Gastrocnemius medialis (tissue), 4 donors: Measurements from ENCODE around the gene NEK9. TPM values are rescaled to one million over a fixed set of nuclear protein-coding genes. Genes with fewer than 3 reads are reported as not detected.

ENCODE experiments used
- ATAC-seq, 2 donors: fragments of 150-250 bp; one replicate each; pipeline ENCODE4 v1.9.1; 2016
- DNase-seq, 2 donors: peaks; one replicate each; pipeline ENCODE4 v3.0.0-alpha.2; 2019
- H3K27ac ChIP-seq, 4 donors: fragments of 200-600 bp; sonication (generic); 1 replicate in 1 of 4; 2 replicates in 3 of 4; pipeline ENCODE4 v1.5.1; 2016 to 2018; ENCODE audit warnings: mild to moderate bottlenecking in 2 of 4, moderate library complexity in 1 of 4
- H3K27me3 ChIP-seq, 3 donors: fragments of 200-600 bp; sonication (generic) in 2 of 3; 1 replicate in 1 of 3; 2 replicates in 2 of 3; pipeline versions ENCODE4 v1.5.1 to v1.6.0; 2016 to 2019; ENCODE audit warnings: mild to moderate bottlenecking in 1 of 3, moderate library complexity in 1 of 3
- H3K36me3 ChIP-seq, 2 donors: fragments of 200-600 bp; sonication (generic) in 1 of 2; one replicate each; pipeline ENCODE4 v1.5.1; 2017 to 2018
- H3K4me1 ChIP-seq, 2 donors: fragments of 200-600 bp; sonication (generic) in 1 of 2; one replicate each; pipeline ENCODE4 v1.5.1; 2016 to 2017; ENCODE audit warnings: mild to moderate bottlenecking in 2 of 2
- H3K4me3 ChIP-seq, 4 donors: fragments of 200-600 bp; sonication (generic) in 3 of 4; 1 replicate in 1 of 4; 2 replicates in 3 of 4; pipeline ENCODE4 v1.5.1; 2016 to 2019; ENCODE audit warnings: mild to moderate bottlenecking in 2 of 4
- H3K9me3 ChIP-seq, 3 donors: fragments of 200-600 bp; sonication (generic) in 2 of 3; 1 replicate in 1 of 3; 2 replicates in 2 of 3; pipeline ENCODE4 v1.5.1; 2016 to 2019
- POLR2A ChIP-seq, 2 donors: fragments of 450-650 bp; IDR thresholded peaks; one replicate each; pipeline ENCODE4 v1.6.1; 2017; ENCODE audit warnings: antibody characterized with exemption in 2 of 2, mild to moderate bottlenecking in 2 of 2, moderate library complexity in 2 of 2
- in situ Hi-C, 4 donors: fragments of 200-750 bp; cut with MboI; loops; one replicate each; pipeline versions ENCODE4 v1.15.0 to v1.8.0; 2017; ENCODE audit warnings: low sequenced_read_pairs in 4 of 4
- intact Hi-C: fragments of 100-400 bp; cut with DNase I; formaldehyde crosslinking; loops from one replicate; pipeline ENCODE4 v1.15.1; 2023; ENCODE audit warnings: low total_unique reads
- total RNA-seq, 4 donors: library from RNA; depleted of rRNA; stranded (reverse); fragments of >200 nt; gene quantifications; one replicate each; pipeline versions ENCODE4 v1.1.0 to v1.2.3, GENCODE V29; 2016
- TF ChIP-seq, protein P1 (sequence below), 5 experiments: fragments of 450-650 bp in 3 of 5; fragments of 200-600 bp in 2 of 5; sonication (generic) in 2 of 5; IDR thresholded peaks in 4 of 5; conservative IDR thresholded peaks in 1 of 5; 1 replicate in 4 of 5; 2 replicates in 1 of 5; pipeline ENCODE4 v1.5.1; 2016 to 2019; ENCODE audit warnings: antibody characterized with exemption in 5 of 5, mild to moderate bottlenecking in 3 of 5, moderate library complexity in 3 of 5

Gene NEK9
- total RNA-seq, 4 donors from 2014 or later, result 36.3 to 93.2 (median 42.6) TPM

DNA sequence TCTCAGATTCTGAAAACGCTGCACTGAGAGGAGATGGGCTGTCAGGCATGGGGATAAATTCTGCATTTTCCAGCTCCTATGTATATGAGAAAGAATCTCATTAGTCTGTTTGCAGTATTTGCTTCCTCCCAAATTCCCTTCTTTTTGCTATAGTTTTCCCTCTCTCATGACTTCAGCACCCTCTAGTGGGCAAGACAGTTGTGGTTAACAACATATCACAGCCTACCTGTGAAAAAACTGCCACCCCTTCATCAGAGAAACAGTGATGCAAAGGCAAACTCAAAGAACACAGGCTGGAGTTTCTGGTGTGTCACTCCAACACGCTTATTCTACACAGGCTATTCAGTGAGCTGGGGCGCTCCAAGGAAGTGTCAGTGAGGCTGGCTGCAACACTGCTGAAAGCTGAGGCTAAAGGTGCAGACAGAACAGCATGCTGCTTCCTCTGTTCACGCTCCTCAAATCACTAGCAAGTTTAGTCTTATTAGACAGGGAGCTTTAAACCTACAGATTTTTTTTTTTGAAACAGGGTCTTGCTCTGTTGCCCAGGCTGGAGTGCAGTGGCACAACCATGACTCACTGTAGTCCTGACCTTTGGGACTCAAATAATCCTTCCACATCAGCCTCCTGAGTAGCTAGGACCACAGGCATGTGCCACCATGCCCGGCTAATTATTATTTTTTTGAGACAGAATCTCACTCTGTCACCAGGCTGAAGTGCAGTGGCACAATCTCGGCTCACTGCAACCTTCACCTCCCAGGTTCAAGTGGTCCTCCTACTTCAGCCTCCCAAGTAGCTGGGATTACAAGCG is 38.1 kb downstream of the NEK9 start:
- TF ChIP-seq, protein P1, sequence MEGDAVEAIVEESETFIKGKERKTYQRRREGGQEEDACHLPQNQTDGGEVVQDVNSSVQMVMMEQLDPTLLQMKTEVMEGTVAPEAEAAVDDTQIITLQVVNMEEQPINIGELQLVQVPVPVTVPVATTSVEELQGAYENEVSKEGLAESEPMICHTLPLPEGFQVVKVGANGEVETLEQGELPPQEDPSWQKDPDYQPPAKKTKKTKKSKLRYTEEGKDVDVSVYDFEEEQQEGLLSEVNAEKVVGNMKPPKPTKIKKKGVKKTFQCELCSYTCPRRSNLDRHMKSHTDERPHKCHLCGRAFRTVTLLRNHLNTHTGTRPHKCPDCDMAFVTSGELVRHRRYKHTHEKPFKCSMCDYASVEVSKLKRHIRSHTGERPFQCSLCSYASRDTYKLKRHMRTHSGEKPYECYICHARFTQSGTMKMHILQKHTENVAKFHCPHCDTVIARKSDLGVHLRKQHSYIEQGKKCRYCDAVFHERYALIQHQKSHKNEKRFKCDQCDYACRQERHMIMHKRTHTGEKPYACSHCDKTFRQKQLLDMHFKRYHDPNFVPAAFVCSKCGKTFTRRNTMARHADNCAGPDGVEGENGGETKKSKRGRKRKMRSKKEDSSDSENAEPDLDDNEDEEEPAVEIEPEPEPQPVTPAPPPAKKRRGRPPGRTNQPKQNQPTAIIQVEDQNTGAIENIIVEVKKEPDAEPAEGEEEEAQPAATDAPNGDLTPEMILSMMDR (IDR thresholded peaks at IDR 0.05 in 4 of 5, conservative IDR thresholded peaks at IDR 0.05 in 1 of 5), result peak; percentile 72 to 83 (median 77)
- no peak for TF ChIP-seq POLR2A (IDR thresholded peaks at IDR 0.05)
- H3K27ac ChIP-seq, result no peak overlapping the region
- ATAC-seq (peak; percentile 44 to 58), DNase-seq (peak in 1 of 2 donors; percentile 9)
- H3K27me3 ChIP-seq, result no peaks in the 10 kb centered on the region
- H3K36me3 ChIP-seq, result peaks cover 0 to 75% of the 10 kb centered on the region in 2 donors
- no peaks in the 10 kb centered on the region for H3K9me3 ChIP-seq
- intact Hi-C loops, result loop anchor here (2.0 to 5.0 kb wide), 3 partner anchors 41 to 174 kb away; partner anchors contain the start of gene EIF2B2
- in situ Hi-C loops, result loop anchor here (10.0 to 25.0 kb wide), 2 partner anchors 151 to 174 kb away; no protein-coding TSS in a partner anchor
- peaks cover 0 to 13% of the 10 kb centered on the region in 2 donors for H3K4me1 ChIP-seq
- no peak overlapping the region for H3K4me3 ChIP-seq

DNA sequence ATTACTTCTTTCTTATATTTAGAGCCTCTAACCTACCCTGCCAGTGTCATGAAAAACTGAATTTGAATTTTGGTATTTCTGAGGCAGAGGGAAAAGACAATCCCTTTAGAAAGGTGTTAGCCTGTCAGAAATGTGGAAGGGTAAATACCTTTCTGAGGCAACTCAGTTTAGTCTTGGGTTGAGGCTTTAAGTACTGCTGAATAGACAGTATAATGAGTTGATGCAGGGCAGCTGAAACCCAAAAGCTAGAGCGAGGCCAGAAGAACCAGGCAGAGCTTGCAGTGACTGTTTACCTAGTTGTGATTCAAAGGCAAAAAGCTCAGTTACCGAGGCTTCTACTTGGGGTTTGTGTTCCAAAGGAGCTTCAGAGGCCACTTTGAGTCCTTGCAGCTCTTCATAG is 38.7 kb downstream of the NEK9 start:
- no peak overlapping the region for H3K4me3 ChIP-seq
- H3K27me3 ChIP-seq, result no peaks in the 10 kb centered on the region
- no peak for TF ChIP-seq POLR2A (IDR thresholded peaks at IDR 0.05)
- TF ChIP-seq, protein P1 (IDR thresholded peaks at IDR 0.05 in 4 of 5, conservative IDR thresholded peaks at IDR 0.05 in 1 of 5), result no peak
- H3K36me3 ChIP-seq, result peaks cover 0 to 77% of the 10 kb centered on the region in 2 donors
- in situ Hi-C loops (loop anchor here (10.0 to 25.0 kb wide), 2 partner anchors 151 to 173 kb away; no protein-coding TSS in a partner anchor), intact Hi-C loops (loop anchor here (2.0 to 5.0 kb wide), 3 partner anchors 41 to 173 kb away; partner anchors contain the start of gene EIF2B2)
- ATAC-seq (no peak), DNase-seq (no peak)
- peaks cover 0 to 13% of the 10 kb centered on the region in 2 donors for H3K4me1 ChIP-seq
- no peaks in the 10 kb centered on the region for H3K9me3 ChIP-seq
- no peak overlapping the region for H3K27ac ChIP-seq

DNA sequence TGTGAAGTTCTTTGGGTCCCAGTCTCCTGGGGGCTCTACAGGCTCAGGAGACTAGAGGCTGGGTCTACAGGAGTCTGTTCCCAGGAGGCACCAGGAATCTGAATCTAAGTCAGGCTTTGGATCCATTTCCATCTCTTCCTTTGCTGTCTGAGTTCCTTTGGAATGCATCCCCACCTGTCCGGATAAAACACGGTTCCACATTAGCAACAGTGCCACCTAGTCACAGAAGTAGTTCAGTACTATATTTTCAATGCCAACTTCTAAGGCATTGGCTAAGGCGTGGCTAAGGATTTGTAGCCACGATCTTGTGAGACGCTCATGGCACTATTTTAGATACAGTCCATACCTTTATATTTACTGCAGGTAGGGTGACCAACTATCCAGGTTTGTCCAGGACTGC is 42.3 kb downstream of the NEK9 start:
- peak overlapping the region in 3 of 4 donors; percentile 20 to 44 (median 41) for H3K27ac ChIP-seq
- no peaks in the 10 kb centered on the region for H3K9me3 ChIP-seq
- H3K4me1 ChIP-seq, result peaks cover 0 to 19% of the 10 kb centered on the region in 2 donors
- intact Hi-C loops (loop anchor here (1.0 kb wide), 1 partner anchor 138 kb away; no protein-coding TSS in a partner anchor), in situ Hi-C loops (loop anchor here (10.0 to 25.0 kb wide), 2 partner anchors 147 to 170 kb away; no protein-coding TSS in a partner anchor)
- peaks cover 0 to 53% of the 10 kb centered on the region in 2 donors for H3K36me3 ChIP-seq
- no peak for DNase-seq
- H3K4me3 ChIP-seq, result no peak overlapping the region
- no peaks in the 10 kb centered on the region for H3K27me3 ChIP-seq
- TF ChIP-seq, protein P1 (IDR thresholded peaks at IDR 0.05 in 4 of 5, conservative IDR thresholded peaks at IDR 0.05 in 1 of 5), result peak in 3 of 5 experiments; percentile 11 to 31 (median 19)
- TF ChIP-seq POLR2A (IDR thresholded peaks at IDR 0.05), result no peak
- peak in 1 of 2 donors; percentile 76 for ATAC-seq

DNA sequence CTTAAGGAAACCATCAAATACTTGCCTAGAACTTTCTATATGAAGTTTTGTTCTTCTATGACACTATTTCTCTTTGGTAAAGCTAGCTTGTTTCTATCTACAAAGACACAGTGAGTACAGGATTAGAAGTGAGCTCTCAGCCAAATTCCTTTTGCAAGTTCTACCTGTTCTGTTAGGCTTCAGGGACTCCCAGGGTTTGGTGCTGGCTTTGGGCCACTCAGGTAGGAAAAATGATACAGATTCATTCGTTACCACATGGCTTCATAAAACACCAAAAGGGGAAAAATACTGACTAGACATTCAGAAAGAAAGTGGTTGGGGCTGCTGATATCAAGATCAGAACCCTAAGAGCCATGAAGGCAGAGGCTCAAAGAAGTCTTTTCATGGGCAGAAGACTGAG is 43.6 kb downstream of the NEK9 start:
- Histone ChIP-seq H3K27me3 (no peaks in the 10 kb centered on the region), H3K4me1 (peaks cover 0 to 19% of the 10 kb centered on the region in 2 donors), H3K9me3 (no peaks in the 10 kb centered on the region), H3K4me3 (no peak overlapping the region), H3K27ac (no peak overlapping the region), H3K36me3 (peaks cover 0 to 51% of the 10 kb centered on the region in 2 donors)
- DNase-seq (no peak), ATAC-seq (no peak)
- intact Hi-C loops (no loop called here), in situ Hi-C loops (loop anchor here (10.0 to 25.0 kb wide), 2 partner anchors 146 to 168 kb away; no protein-coding TSS in a partner anchor)
- TF ChIP-seq, protein P1 (IDR thresholded peaks at IDR 0.05 in 4 of 5, conservative IDR thresholded peaks at IDR 0.05 in 1 of 5), result no peak
- TF ChIP-seq POLR2A (IDR thresholded peaks at IDR 0.05), result no peak
